Measurements from ENCODE around the gene ATP1B1.

DNA sequence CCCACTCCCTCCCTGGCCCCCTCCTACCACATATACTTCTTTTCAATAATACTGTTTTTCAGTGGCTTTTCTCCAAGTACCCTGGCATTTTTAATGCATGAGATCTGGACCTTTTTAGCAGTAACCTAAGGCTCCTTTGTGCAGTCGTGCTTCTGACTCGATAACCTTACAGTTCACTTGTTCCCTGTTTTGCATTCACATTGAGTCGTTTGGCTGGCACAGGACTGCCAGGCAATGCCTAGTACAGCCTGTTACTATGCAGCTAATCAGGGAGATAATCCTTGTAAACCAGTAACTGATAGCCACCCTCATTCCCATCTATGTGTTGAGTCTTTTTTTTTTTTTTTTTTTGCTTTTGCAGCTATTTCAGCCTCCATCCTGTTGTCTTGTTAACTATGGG lies 3.7 kb downstream of the ATP1B1 start:
- no peak for TF ChIP-seq EZH2phosphoT487 (IDR thresholded peaks at IDR 0.05; ENCODE audit: insufficient read depth, low read depth)
- no peak for TF ChIP-seq EZH2 (IDR thresholded peaks at IDR 0.05; ENCODE audit: insufficient read depth, poor library complexity, severe bottlenecking)

Measured in GM23248 (cell line).